HEK293 (cell line): ENCODE results near the gene VPS18.
A peak's percentile ranks its signal among the peaks of the same experiment; 100 is the strongest.

Experiments used
- ELK4 ChIP-seq: IDR thresholded peaks from 2 replicates; pipeline ENCODE4 v1.6.1; 2011; ENCODE audit warnings: mild to moderate bottlenecking, low read depth, low read length, borderline replicate concordance
- GLI2 ChIP-seq: fragments of 450-650 bp; formaldehyde crosslinking; IDR thresholded peaks from 2 replicates; pipeline ENCODE4; 2017; ENCODE audit warnings: missing biosample characterization, missing genetic modification characterization, low read depth, borderline replicate concordance
- IKZF3 ChIP-seq: fragments of 450-650 bp; IDR thresholded peaks from 2 replicates; pipeline ENCODE4 v1.5.0; 2018; ENCODE audit warnings: missing biosample characterization, mild to moderate bottlenecking, missing genetic modification characterization, moderate library complexity
- PRDM1 ChIP-seq: fragments of 450-650 bp; formaldehyde crosslinking; IDR thresholded peaks from 2 replicates; pipeline ENCODE4; 2016; ENCODE audit warnings: missing biosample characterization, missing genetic modification characterization
- TSHZ1 ChIP-seq: fragments of 450-650 bp; formaldehyde crosslinking; IDR thresholded peaks from 2 replicates; pipeline ENCODE4 v1.5.1; 2016; ENCODE audit warnings: missing biosample characterization, missing genetic modification characterization, borderline replicate concordance
- YY1 ChIP-seq: fragments of 450-650 bp; formaldehyde crosslinking; IDR thresholded peaks from 2 replicates; pipeline ENCODE4 v1.5.1; 2018; ENCODE audit warnings: missing biosample characterization, missing genetic modification characterization
- ZBTB1 ChIP-seq: fragments of 450-650 bp; formaldehyde crosslinking; IDR thresholded peaks from 2 replicates; pipeline ENCODE4 v1.5.1; 2016; ENCODE audit warnings: missing biosample characterization, missing genetic modification characterization
- ZBTB11 ChIP-seq: fragments of 450-650 bp; formaldehyde crosslinking; conservative IDR thresholded peaks from 2 replicates; pipeline ENCODE4 v1.5.1; 2016; ENCODE audit warnings: low read depth, missing biosample characterization, missing genetic modification characterization
- ZBTB7A ChIP-seq: fragments of 450-650 bp; formaldehyde crosslinking; IDR thresholded peaks from 2 replicates; pipeline ENCODE4 v1.5.1; 2016; ENCODE audit warnings: low read depth, missing biosample characterization, missing genetic modification characterization
- ZFP69B ChIP-seq: fragments of 450-650 bp; formaldehyde crosslinking; IDR thresholded peaks from 2 replicates; pipeline ENCODE4 v1.5.1; 2016; ENCODE audit warnings: missing biosample characterization, missing genetic modification characterization
- ZIC2 ChIP-seq: fragments of 450-650 bp; formaldehyde crosslinking; IDR thresholded peaks from 2 replicates; pipeline ENCODE4 v1.5.1; 2016; ENCODE audit warnings: missing biosample characterization, missing genetic modification characterization
- ZNF121 ChIP-seq: fragments of 450-650 bp; formaldehyde crosslinking; IDR thresholded peaks from 2 replicates; pipeline ENCODE4 v1.5.1; 2016; ENCODE audit warnings: missing biosample characterization, missing genetic modification characterization
- ZNF148 ChIP-seq: fragments of 450-650 bp; formaldehyde crosslinking; IDR thresholded peaks from 2 replicates; pipeline ENCODE4 v1.5.0; 2017; ENCODE audit warnings: missing biosample characterization, missing genetic modification characterization, borderline replicate concordance
- ZNF24 ChIP-seq: fragments of 450-650 bp; formaldehyde crosslinking; IDR thresholded peaks from 2 replicates; pipeline ENCODE4 v1.5.1; 2016; ENCODE audit warnings: missing biosample characterization, missing genetic modification characterization
- ZNF266 ChIP-seq: fragments of 450-650 bp; formaldehyde crosslinking; IDR thresholded peaks from 2 replicates; pipeline ENCODE4 v1.5.1; 2016; ENCODE audit warnings: missing biosample characterization, missing genetic modification characterization, low read depth
- ZNF302 ChIP-seq: fragments of 450-650 bp; formaldehyde crosslinking; IDR thresholded peaks from 2 replicates; pipeline ENCODE4 v1.5.1; 2016; ENCODE audit warnings: missing biosample characterization, missing genetic modification characterization, low read depth
- ZNF394 ChIP-seq: fragments of 450-650 bp; formaldehyde crosslinking; IDR thresholded peaks from 2 replicates; pipeline ENCODE4 v1.5.1; 2016; ENCODE audit warnings: missing biosample characterization, missing genetic modification characterization, mild to moderate bottlenecking, moderate library complexity, borderline replicate concordance
- ZNF416 ChIP-seq: fragments of 450-650 bp; formaldehyde crosslinking; IDR thresholded peaks from 2 replicates; pipeline ENCODE4 v1.5.1; 2016; ENCODE audit warnings: missing biosample characterization, missing genetic modification characterization
- ZNF426 ChIP-seq: fragments of 450-650 bp; formaldehyde crosslinking; IDR thresholded peaks from 2 replicates; pipeline ENCODE4 v1.5.1; 2017; ENCODE audit warnings: missing biosample characterization, missing genetic modification characterization, mild to moderate bottlenecking, inconsistent platforms, moderate library complexity
- ZNF433 ChIP-seq: fragments of 450-650 bp; formaldehyde crosslinking; IDR thresholded peaks from 2 replicates; pipeline ENCODE4 v1.5.1; 2016; ENCODE audit warnings: missing biosample characterization, missing genetic modification characterization, low read depth
- ZNF473 ChIP-seq: fragments of 450-650 bp; formaldehyde crosslinking; IDR thresholded peaks from 2 replicates; pipeline ENCODE4 v1.5.1; 2017; ENCODE audit warnings: missing biosample characterization, missing genetic modification characterization
- ZNF510 ChIP-seq: fragments of 450-650 bp; formaldehyde crosslinking; IDR thresholded peaks from 2 replicates; pipeline ENCODE4 v1.5.1; 2018; ENCODE audit warnings: mild to moderate bottlenecking, missing genetic modification characterization, missing biosample characterization; ENCODE audit not compliant: insufficient replicate concordance
- ZNF544 ChIP-seq: fragments of 450-650 bp; formaldehyde crosslinking; IDR thresholded peaks from 2 replicates; pipeline ENCODE4 v1.5.0; 2017; ENCODE audit warnings: missing biosample characterization, missing genetic modification characterization
- ZNF561 ChIP-seq: fragments of 450-650 bp; IDR thresholded peaks from 2 replicates; pipeline ENCODE4 v1.5.1; 2018; ENCODE audit warnings: missing biosample characterization, missing genetic modification characterization, borderline replicate concordance
- ZNF596 ChIP-seq: fragments of 450-650 bp; IDR thresholded peaks from 2 replicates; pipeline ENCODE4 v1.5.0; 2018; ENCODE audit warnings: missing biosample characterization, mild to moderate bottlenecking, missing genetic modification characterization, moderate library complexity
- ZNF600 ChIP-seq: fragments of 450-650 bp; formaldehyde crosslinking; IDR thresholded peaks from 2 replicates; pipeline ENCODE4 v1.5.1; 2016; ENCODE audit warnings: missing biosample characterization, missing genetic modification characterization
- ZNF610 ChIP-seq: fragments of 450-650 bp; formaldehyde crosslinking; IDR thresholded peaks from 2 replicates; pipeline ENCODE4 v1.5.1; 2016; ENCODE audit warnings: missing biosample characterization, missing genetic modification characterization, borderline replicate concordance
- ZNF843 ChIP-seq: fragments of 450-650 bp; formaldehyde crosslinking; IDR thresholded peaks from 2 replicates; pipeline ENCODE4 v1.5.1; 2016; ENCODE audit warnings: missing biosample characterization, missing genetic modification characterization

VPS18 gene

GRCh38 chr15:40930430-40931299 lies 36.4 kb downstream of the VPS18 start (continued):
- TF ChIP-seq ZNF600 (tag by site-specific recombination) (no peak), ZNF416 (tag by site-specific recombination) (no peak), ZFP69B (tag by site-specific recombination) (peak; percentile 53; the same call in 1 of the 2 replicates), ZNF510 (tag by site-specific recombination) (no peak), ZNF473 (no peak), ZNF433 (tag by site-specific recombination) (no peak), ZBTB11 (tag by site-specific recombination) (no peak; the same call in 1 of the 2 replicates), ELK4 (no peak), IKZF3 (no peak), ZBTB7A (tag by site-specific recombination) (peak; percentile 68; the same call in 1 of the 2 replicates), ZIC2 (tag by site-specific recombination) (peak; percentile 39), ZNF544 (no peak), ZNF302 (no peak), GLI2 (tag by site-specific recombination) (no peak), ZNF394 (tag by site-specific recombination) (no peak; the same call in 1 of the 2 replicates), PRDM1 (no peak), ZNF148 (tag by site-specific recombination) (no peak), ZNF596 (tag by site-specific recombination) (no peak), ZBTB1 (tag by site-specific recombination) (no peak), ZNF426 (no peak), ZNF266 (tag by site-specific recombination) (no peak), ZNF610 (no peak), ZNF24 (tag by site-specific recombination) (peak; percentile 75), TSHZ1 (0 out of 2 replicates have a peak, but pooled peaks have one; percentile 16), ZNF561 (tag by site-specific recombination) (no peak), ZNF843 (tag by site-specific recombination) (no peak), YY1 (tag by site-specific recombination) (no peak), ZNF121 (tag by site-specific recombination) (no peak)
